HTR-8/SVneo (cell line): ENCODE results near the gene CENPQ.
"Not testable (repeated sequence)": the region's sequence is repeated elsewhere in the genome, so short reads cannot be mapped to it uniquely, and the experiment has no call there.

ENCODE experiments used
- DNase-seq: peaks from one replicate; pipeline ENCODE4 v3.0.0; 2011; ENCODE audit warnings: low spot score, mixed read lengths; ENCODE audit not compliant: insufficient read length
- FAIRE-seq: peaks from 2 replicates; lab custom pipeline; 2011; peaks lifted over from hg19 to GRCh38; lab: Jason Lieb, UNC

The CENPQ gene

GRCh38 chr6:49462927-49463611, at the start of gene CENPQ, which contains the start of gene MMUT:
Gene CENPQ, plus strand, starts transcription at chr6:49463370. Its CDS starts 6,807 bp downstream, at chr6:49470177.
Gene MMUT, minus strand, starts transcription at chr6:49463253. Its CDS starts 3,787 bp downstream, at chr6:49459466.
- DNase-seq (peak; percentile 90), FAIRE-seq (peak; percentile 97)

GRCh38 chr6:49415358-49415757, 47.8 kb upstream of the CENPQ start:
- DNase-seq = no peak
- FAIRE-seq = no peak

GRCh38 chr6:49416195-49416594, 47.0 kb upstream of the CENPQ start:
- no peak for DNase-seq
- FAIRE-seq = no peak

- DNase-seq (peak; percentile 12), FAIRE-seq (no peak)
Measured at GRCh38 chr6:49423817-49424216, 39.4 kb upstream of the CENPQ start.

GRCh38 chr6:49430187-49430586, 33.0 kb upstream of the CENPQ start:
- DNase-seq (peak; percentile 5), FAIRE-seq (no peak)

GRCh38 chr6:49430866-49431265, 32.3 kb upstream of the CENPQ start:
- FAIRE-seq = no peak
- DNase-seq = no peak

GRCh38 chr6:49453221-49453620, 9.9 kb upstream of the CENPQ start:
- no peak for FAIRE-seq
- DNase-seq = no peak

- DNase-seq (no peak), FAIRE-seq (no peak)
Measured at GRCh38 chr6:49454787-49455709, 8.1 kb upstream of the CENPQ start.

- no peak for FAIRE-seq
Measured at GRCh38 chr6:49457771-49458170, 5.4 kb upstream of the CENPQ start.

GRCh38 chr6:49462071-49462470, 1.1 kb upstream of the CENPQ start:
- DNase-seq = no peak
- FAIRE-seq = no peak

More at GRCh38 chr6:49457771-49458170, 5.4 kb upstream of the CENPQ start:
- DNase-seq = no peak

GRCh38 chr6:49462599-49462926, 607 bp upstream of the CENPQ start:
- FAIRE-seq (no peak), DNase-seq (no peak)

GRCh38 chr6:49463612-49463967, 420 bp downstream of the CENPQ start:
- FAIRE-seq = no peak
- no peak for DNase-seq

- no peak for DNase-seq
Measured at GRCh38 chr6:49464691-49465090, 1.5 kb downstream of the CENPQ start.

GRCh38 chr6:49468042-49468441, 4.9 kb downstream of the CENPQ start:
- DNase-seq = no peak
- no peak for FAIRE-seq

More at GRCh38 chr6:49464691-49465090, 1.5 kb downstream of the CENPQ start:
- FAIRE-seq = no peak

- DNase-seq = not testable (repeated sequence)
Measured at GRCh38 chr6:49476564-49476963, 13.4 kb downstream of the CENPQ start.

GRCh38 chr6:49479308-49479970, 16.3 kb downstream of the CENPQ start:
- no peak for FAIRE-seq
- no peak for DNase-seq

More at GRCh38 chr6:49476564-49476963, 13.4 kb downstream of the CENPQ start:
- FAIRE-seq = not testable (repeated sequence)

- FAIRE-seq, DNase-seq: not testable (repeated sequence)
Measured at GRCh38 chr6:49481846-49482245, 18.7 kb downstream of the CENPQ start.

GRCh38 chr6:49483380-49483779, 20.2 kb downstream of the CENPQ start:
- not testable (repeated sequence) for DNase-seq, FAIRE-seq

GRCh38 chr6:49490633-49491032, 27.5 kb downstream of the CENPQ start:
- no peak for FAIRE-seq
- DNase-seq = no peak

GRCh38 chr6:49497304-49497703, 34.1 kb downstream of the CENPQ start:
- no peak for FAIRE-seq

GRCh38 chr6:49499126-49499525, 36.0 kb downstream of the CENPQ start:
- no peak for DNase-seq
- peak; percentile 26 for FAIRE-seq

More at GRCh38 chr6:49497304-49497703, 34.1 kb downstream of the CENPQ start:
- DNase-seq = no peak
